HEK293T (cell line): Measurements from ENCODE around the gene RMP24.

Experiments
- CTCF ChIA-PET: fragments of 350-600 bp; formaldehyde crosslinking; extraction: SDS; loops from one replicate; lab custom pipeline; 2021; ENCODE audit warnings: antibody characterized with exemption, inconsistent platforms; lab: Yijun Ruan, JAX
- POLR2A ChIA-PET: fragments of 350-600 bp; formaldehyde crosslinking; extraction: SDS; loops from one replicate; lab custom pipeline; 2020; ENCODE audit warnings: antibody characterized with exemption, inconsistent platforms; lab: Yijun Ruan, JAX
- DNase-seq: peaks from one replicate; pipeline ENCODE4 v3.0.0; 2012; ENCODE audit warnings: mixed read lengths; ENCODE audit errors: extremely low spot score
- ARNT ChIP-seq: fragments of 450-650 bp; IDR thresholded peaks from 2 replicates; pipeline ENCODE4 v1.6.1; 2017; ENCODE audit warnings: mild to moderate bottlenecking
- BHLHE40 ChIP-seq: fragments of 450-650 bp; IDR thresholded peaks from 2 replicates; pipeline ENCODE4 v1.6.1; 2016; ENCODE audit warnings: mild to moderate bottlenecking, moderate library complexity, borderline replicate concordance
- CTBP1 ChIP-seq: fragments of 450-650 bp; IDR thresholded peaks from 2 replicates; pipeline ENCODE4 v1.6.1; 2016; ENCODE audit warnings: borderline replicate concordance
- ELF4 ChIP-seq: fragments of 450-650 bp; IDR thresholded peaks from 2 replicates; pipeline ENCODE4 v1.6.1; 2017; ENCODE audit warnings: antibody characterized with exemption
- FOXA1 ChIP-seq: fragments of 450-650 bp; IDR thresholded peaks from 2 replicates; pipeline ENCODE4 v1.6.1; 2016; ENCODE audit warnings: mild to moderate bottlenecking
- FOXK2 ChIP-seq: fragments of 450-650 bp; IDR thresholded peaks from 2 replicates; pipeline ENCODE4 v1.6.1; 2016; ENCODE audit warnings: mild to moderate bottlenecking
- FOXM1 ChIP-seq: fragments of 450-650 bp; IDR thresholded peaks from 2 replicates; pipeline ENCODE4 v1.6.1; 2017; ENCODE audit warnings: mild to moderate bottlenecking, borderline replicate concordance
- HDGF ChIP-seq: fragments of 450-650 bp; IDR thresholded peaks from 2 replicates; pipeline ENCODE4 v1.6.1; 2017; ENCODE audit warnings: antibody characterized with exemption, borderline replicate concordance
- L3MBTL2 ChIP-seq: fragments of 450-650 bp; conservative IDR thresholded peaks from 2 replicates; pipeline ENCODE4 v1.6.1; 2016; ENCODE audit warnings: mild to moderate bottlenecking
- LEF1 ChIP-seq: fragments of 450-650 bp; IDR thresholded peaks from 2 replicates; pipeline ENCODE4 v1.6.1; 2017; ENCODE audit warnings: mild to moderate bottlenecking, borderline replicate concordance
- NFRKB ChIP-seq: fragments of 450-650 bp; IDR thresholded peaks from 2 replicates; pipeline ENCODE4 v1.6.1; 2016; ENCODE audit warnings: mild to moderate bottlenecking, moderate library complexity
- PKNOX1 ChIP-seq: fragments of 450-650 bp; IDR thresholded peaks from 2 replicates; pipeline ENCODE4 v1.6.1; 2016
- SP1 ChIP-seq: fragments of 450-650 bp; IDR thresholded peaks from 2 replicates; pipeline ENCODE4 v1.6.1; 2017
- SUZ12 ChIP-seq: fragments of 450-650 bp; IDR thresholded peaks from 2 replicates; pipeline ENCODE4 v1.6.1; 2016; ENCODE audit warnings: mild to moderate bottlenecking
- TARDBP ChIP-seq: fragments of 450-650 bp; IDR thresholded peaks from 2 replicates; pipeline ENCODE4 v1.6.1; 2016
- ZNF384 ChIP-seq: fragments of 450-650 bp; IDR thresholded peaks from 2 replicates; pipeline ENCODE4 v1.6.1; 2016

Gene RMP24

GRCh38 chr18:35969676-35970075 lies 2.8 kb upstream of the RMP24 start:
- no peak for DNase-seq
- ChIA-PET POLR2A (no interaction called here), CTCF (no interaction called here)
- TF ChIP-seq TARDBP (no peak), ELF4 (no peak), FOXM1 (no peak), FOXA1 (no peak), FOXK2 (no peak), ARNT (no peak), SP1 (no peak), SUZ12 (no peak), ZNF384 (no peak), LEF1 (no peak), BHLHE40 (no peak), L3MBTL2 (no peak)

- CTCF ChIA-PET, result no interaction called here
- TF ChIP-seq ELF4, result no peak
- TF ChIP-seq L3MBTL2, result no peak; the same call in 1 of the 2 replicates
- no peak for TF ChIP-seq SP1
- TF ChIP-seq BHLHE40, result no peak
- TF ChIP-seq FOXA1, result no peak
- TF ChIP-seq LEF1, result no peak
- TF ChIP-seq ZNF384, result no peak
- no peak for TF ChIP-seq TARDBP
- TF ChIP-seq HDGF, result no peak
- no peak for TF ChIP-seq ARNT
- TF ChIP-seq FOXM1, result no peak
- TF ChIP-seq FOXK2, result no peak
- no peak for TF ChIP-seq PKNOX1
- no peak for TF ChIP-seq CTBP1
- no peak for TF ChIP-seq NFRKB
- TF ChIP-seq SUZ12, result no peak
- peak; percentile 40 for DNase-seq
- POLR2A ChIA-PET, result interaction anchor here (0.8 to 1.8 kb wide), 17 partner anchors 9 to 474 kb away, joined by 3 to 10 read pairs (median 4); partner anchors contain the start of gene INO80C
Measured at GRCh38 chr18:35971661-35972196, 750 bp upstream of the RMP24 start.

GRCh38 chr18:35973650-35974049 lies 1.2 kb downstream of the RMP24 start:
- no peak for DNase-seq
- POLR2A ChIA-PET, result interaction anchor here (1.0 kb wide), 1 partner anchor 156 kb away, joined by 3 read pairs; the partner anchor contains the start of gene SLC39A6
- CTCF ChIA-PET, result interaction anchor here (1.1 kb wide), 1 partner anchor 587 kb away, joined by 3 read pairs; no protein-coding TSS in a partner anchor
- TF ChIP-seq ELF4 (no peak), BHLHE40 (no peak), LEF1 (no peak), ZNF384 (no peak), FOXA1 (no peak), FOXK2 (no peak), HDGF (no peak), NFRKB (no peak), SUZ12 (no peak)

GRCh38 chr18:35974181-35974580 lies 1.7 kb downstream of the RMP24 start:
- no peak for DNase-seq
- POLR2A ChIA-PET, result interaction anchor here (1.0 kb wide), 1 partner anchor 155 kb away, joined by 3 read pairs; the partner anchor contains the start of gene SLC39A6
- CTCF ChIA-PET, result interaction anchor here (1.0 kb wide), 1 partner anchor 30 kb away, joined by 3 read pairs; no protein-coding TSS in a partner anchor

GRCh38 chr18:35979112-35979511 lies 6.6 kb downstream of the RMP24 start:
- DNase-seq, result no peak
- ChIA-PET CTCF (no interaction called here), POLR2A (no interaction called here)
- TF ChIP-seq ZNF384 (no peak), ELF4 (no peak), FOXM1 (no peak), ARNT (no peak), LEF1 (no peak), TARDBP (no peak), SP1 (no peak), NFRKB (no peak), FOXA1 (no peak), L3MBTL2 (no peak), CTBP1 (no peak), HDGF (no peak), PKNOX1 (no peak), SUZ12 (no peak), BHLHE40 (no peak), FOXK2 (no peak)

More at GRCh38 chr18:35974181-35974580, 1.7 kb downstream of the RMP24 start:
- TF ChIP-seq L3MBTL2, result no peak

- no peak for DNase-seq
- POLR2A ChIA-PET, result interaction anchor here (0.7 kb wide), 1 partner anchor 10 kb away, joined by 6 read pairs; the partner anchor contains the start of gene RMP24
- CTCF ChIA-PET, result no interaction called here
- TF ChIP-seq SP1 (no peak), CTBP1 (no peak), ZNF384 (no peak), HDGF (no peak)
Measured at GRCh38 chr18:35982409-35983114, 10.1 kb downstream of the RMP24 start.

GRCh38 chr18:35983147-35983546 lies 10.7 kb downstream of the RMP24 start:
- no peak for DNase-seq
- CTCF ChIA-PET, result no interaction called here
- POLR2A ChIA-PET, result interaction anchor here (0.7 kb wide), 1 partner anchor 11 kb away, joined by 6 read pairs; the partner anchor contains the start of gene RMP24
- no peak for TF ChIP-seq CTBP1
- TF ChIP-seq ZNF384, result no peak
- no peak for TF ChIP-seq ARNT
- TF ChIP-seq FOXA1, result no peak
- no peak for TF ChIP-seq FOXK2
- TF ChIP-seq BHLHE40, result no peak
- TF ChIP-seq L3MBTL2, result no peak
- TF ChIP-seq TARDBP, result no peak
- TF ChIP-seq HDGF, result no peak
- TF ChIP-seq SP1, result no peak
- no peak for TF ChIP-seq FOXM1
- no peak for TF ChIP-seq SUZ12
- no peak for TF ChIP-seq ELF4
- no peak for TF ChIP-seq LEF1
- no peak for TF ChIP-seq PKNOX1
- TF ChIP-seq NFRKB, result no peak
